HEK293 (cell line): ENCODE results near the gene FOXN3.
A peak's percentile ranks its signal among the peaks of the same experiment; 100 is the strongest.

Experiments
- FEZF1 ChIP-seq: fragments of 450-650 bp; formaldehyde crosslinking; IDR thresholded peaks from 2 replicates; pipeline ENCODE4 v1.5.1; 2016; ENCODE audit warnings: missing biosample characterization, missing genetic modification characterization
- IKZF3 ChIP-seq: fragments of 450-650 bp; IDR thresholded peaks from 2 replicates; pipeline ENCODE4 v1.5.0; 2018; ENCODE audit warnings: missing biosample characterization, mild to moderate bottlenecking, missing genetic modification characterization, moderate library complexity
- KLF16 ChIP-seq: fragments of 450-650 bp; formaldehyde crosslinking; IDR thresholded peaks from 2 replicates; pipeline ENCODE4 v1.5.1; 2017; ENCODE audit warnings: missing biosample characterization, missing genetic modification characterization
- KLF17 ChIP-seq: fragments of 450-650 bp; formaldehyde crosslinking; IDR thresholded peaks from 2 replicates; pipeline ENCODE4 v1.5.1; 2016; ENCODE audit warnings: missing biosample characterization, missing genetic modification characterization
- MZF1 ChIP-seq: fragments of 450-650 bp; formaldehyde crosslinking; IDR thresholded peaks from 2 replicates; pipeline ENCODE4 v1.5.1; 2017; ENCODE audit warnings: missing biosample characterization, missing genetic modification characterization, borderline replicate concordance
- PRDM1 ChIP-seq: fragments of 450-650 bp; formaldehyde crosslinking; IDR thresholded peaks from 2 replicates; pipeline ENCODE4; 2016; ENCODE audit warnings: missing biosample characterization, missing genetic modification characterization
- PRDM4 ChIP-seq: fragments of 450-650 bp; formaldehyde crosslinking; IDR thresholded peaks from 2 replicates; pipeline ENCODE4 v1.5.1; 2017; ENCODE audit warnings: missing biosample characterization, missing genetic modification characterization
- SCRT2 ChIP-seq: fragments of 450-650 bp; formaldehyde crosslinking; IDR thresholded peaks from 2 replicates; pipeline ENCODE4 v1.5.1; 2016; ENCODE audit warnings: missing biosample characterization, missing genetic modification characterization
- YY2 ChIP-seq: fragments of 450-650 bp; formaldehyde crosslinking; IDR thresholded peaks from 2 replicates; pipeline ENCODE4 v1.5.1; 2016; ENCODE audit warnings: missing biosample characterization, missing genetic modification characterization
- ZNF23 ChIP-seq: fragments of 450-650 bp; formaldehyde crosslinking; IDR thresholded peaks from 2 replicates; pipeline ENCODE4 v1.5.1; 2016; ENCODE audit warnings: missing biosample characterization, missing genetic modification characterization, borderline replicate concordance
- ZNF248 ChIP-seq: fragments of 450-650 bp; formaldehyde crosslinking; IDR thresholded peaks from 2 replicates; pipeline ENCODE4 v1.5.1; 2017; ENCODE audit warnings: missing biosample characterization, missing genetic modification characterization
- ZNF302 ChIP-seq: fragments of 450-650 bp; formaldehyde crosslinking; IDR thresholded peaks from 2 replicates; pipeline ENCODE4 v1.5.1; 2016; ENCODE audit warnings: missing biosample characterization, missing genetic modification characterization, low read depth
- ZNF324 ChIP-seq: fragments of 450-650 bp; formaldehyde crosslinking; IDR thresholded peaks from 2 replicates; pipeline ENCODE4 v1.5.1; 2016; ENCODE audit warnings: missing biosample characterization, missing genetic modification characterization
- ZNF37A ChIP-seq: fragments of 450-650 bp; IDR thresholded peaks from 2 replicates; pipeline ENCODE4 v1.5.1; 2018; ENCODE audit warnings: missing biosample characterization, missing genetic modification characterization
- ZNF529 ChIP-seq: fragments of 450-650 bp; formaldehyde crosslinking; IDR thresholded peaks from 2 replicates; pipeline ENCODE4 v1.5.1; 2017; ENCODE audit warnings: missing genetic modification characterization, missing biosample characterization; ENCODE audit not compliant: insufficient replicate concordance
- ZNF544 ChIP-seq: fragments of 450-650 bp; formaldehyde crosslinking; IDR thresholded peaks from 2 replicates; pipeline ENCODE4 v1.5.0; 2017; ENCODE audit warnings: missing biosample characterization, missing genetic modification characterization
- ZNF585B ChIP-seq: fragments of 450-650 bp; formaldehyde crosslinking; IDR thresholded peaks from 2 replicates; pipeline ENCODE4 v1.5.1; 2016; ENCODE audit warnings: missing biosample characterization, missing genetic modification characterization
- ZNF626 ChIP-seq: fragments of 450-650 bp; sonication (Bioruptor Pico); formaldehyde crosslinking; IDR thresholded peaks from 2 replicates; pipeline ENCODE4 v1.5.1; 2018; ENCODE audit warnings: missing biosample characterization, missing genetic modification characterization, inconsistent platforms
- ZNF639 ChIP-seq: fragments of 450-650 bp; formaldehyde crosslinking; IDR thresholded peaks from 2 replicates; pipeline ENCODE4 v1.5.1; 2016; ENCODE audit warnings: missing biosample characterization, missing genetic modification characterization
- ZNF654 ChIP-seq: fragments of 450-650 bp; formaldehyde crosslinking; IDR thresholded peaks from 2 replicates; pipeline ENCODE4 v1.5.1; 2016; ENCODE audit warnings: low read depth, missing biosample characterization, missing genetic modification characterization
- TF ChIP-seq, protein P1 (sequence below): fragments of 450-650 bp; formaldehyde crosslinking; conservative IDR thresholded peaks from 2 replicates; pipeline ENCODE4 v1.5.1; 2016; ENCODE audit warnings: low read depth, missing biosample characterization, missing genetic modification characterization
- TF ChIP-seq, protein P2 (sequence below): fragments of 450-650 bp; formaldehyde crosslinking; IDR thresholded peaks from 2 replicates; pipeline ENCODE4 v1.5.1; 2016; ENCODE audit warnings: missing biosample characterization, missing genetic modification characterization
- TF ChIP-seq, protein P3 (sequence below): fragments of 450-650 bp; formaldehyde crosslinking; IDR thresholded peaks from 2 replicates; pipeline ENCODE4 v1.5.1; 2016; ENCODE audit warnings: missing biosample characterization, missing genetic modification characterization
- TF ChIP-seq, protein P4 (sequence below): fragments of 450-650 bp; formaldehyde crosslinking; IDR thresholded peaks from 2 replicates; pipeline ENCODE4 v1.5.1; 2016; ENCODE audit warnings: missing biosample characterization, missing genetic modification characterization
- TF ChIP-seq, protein P5 (sequence below): fragments of 450-650 bp; formaldehyde crosslinking; IDR thresholded peaks from 2 replicates; pipeline ENCODE4 v1.5.1; 2016; ENCODE audit warnings: missing biosample characterization, missing genetic modification characterization

Gene FOXN3

DNA sequence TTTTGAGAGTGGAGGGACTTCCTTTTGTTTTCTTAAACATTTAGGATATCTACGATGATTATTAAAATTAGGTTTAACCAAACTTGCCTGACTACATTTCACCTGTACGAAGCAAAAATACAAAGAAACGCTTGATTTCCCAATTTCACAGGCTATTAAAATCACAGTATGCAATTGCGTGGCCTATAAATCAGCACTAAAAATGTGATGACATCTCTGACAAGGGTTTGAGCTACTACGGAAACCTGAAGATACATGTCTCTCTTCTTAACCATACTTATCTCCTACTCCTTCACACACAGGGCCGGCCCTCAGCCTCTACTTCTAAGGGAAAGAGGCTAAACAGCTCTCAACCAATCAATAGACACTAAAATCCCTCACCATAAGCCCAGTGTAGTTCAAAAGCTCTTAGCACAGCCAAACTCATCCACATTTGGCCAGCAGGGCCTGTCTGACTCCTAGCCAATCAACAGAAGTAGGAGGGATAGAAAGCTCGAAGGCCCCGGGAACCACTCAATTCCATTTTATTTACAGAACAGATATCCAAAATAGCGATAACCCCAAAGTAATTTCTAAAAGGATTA lies 137.3 kb downstream of the FOXN3 start (continued):
- TF ChIP-seq, protein P1, sequence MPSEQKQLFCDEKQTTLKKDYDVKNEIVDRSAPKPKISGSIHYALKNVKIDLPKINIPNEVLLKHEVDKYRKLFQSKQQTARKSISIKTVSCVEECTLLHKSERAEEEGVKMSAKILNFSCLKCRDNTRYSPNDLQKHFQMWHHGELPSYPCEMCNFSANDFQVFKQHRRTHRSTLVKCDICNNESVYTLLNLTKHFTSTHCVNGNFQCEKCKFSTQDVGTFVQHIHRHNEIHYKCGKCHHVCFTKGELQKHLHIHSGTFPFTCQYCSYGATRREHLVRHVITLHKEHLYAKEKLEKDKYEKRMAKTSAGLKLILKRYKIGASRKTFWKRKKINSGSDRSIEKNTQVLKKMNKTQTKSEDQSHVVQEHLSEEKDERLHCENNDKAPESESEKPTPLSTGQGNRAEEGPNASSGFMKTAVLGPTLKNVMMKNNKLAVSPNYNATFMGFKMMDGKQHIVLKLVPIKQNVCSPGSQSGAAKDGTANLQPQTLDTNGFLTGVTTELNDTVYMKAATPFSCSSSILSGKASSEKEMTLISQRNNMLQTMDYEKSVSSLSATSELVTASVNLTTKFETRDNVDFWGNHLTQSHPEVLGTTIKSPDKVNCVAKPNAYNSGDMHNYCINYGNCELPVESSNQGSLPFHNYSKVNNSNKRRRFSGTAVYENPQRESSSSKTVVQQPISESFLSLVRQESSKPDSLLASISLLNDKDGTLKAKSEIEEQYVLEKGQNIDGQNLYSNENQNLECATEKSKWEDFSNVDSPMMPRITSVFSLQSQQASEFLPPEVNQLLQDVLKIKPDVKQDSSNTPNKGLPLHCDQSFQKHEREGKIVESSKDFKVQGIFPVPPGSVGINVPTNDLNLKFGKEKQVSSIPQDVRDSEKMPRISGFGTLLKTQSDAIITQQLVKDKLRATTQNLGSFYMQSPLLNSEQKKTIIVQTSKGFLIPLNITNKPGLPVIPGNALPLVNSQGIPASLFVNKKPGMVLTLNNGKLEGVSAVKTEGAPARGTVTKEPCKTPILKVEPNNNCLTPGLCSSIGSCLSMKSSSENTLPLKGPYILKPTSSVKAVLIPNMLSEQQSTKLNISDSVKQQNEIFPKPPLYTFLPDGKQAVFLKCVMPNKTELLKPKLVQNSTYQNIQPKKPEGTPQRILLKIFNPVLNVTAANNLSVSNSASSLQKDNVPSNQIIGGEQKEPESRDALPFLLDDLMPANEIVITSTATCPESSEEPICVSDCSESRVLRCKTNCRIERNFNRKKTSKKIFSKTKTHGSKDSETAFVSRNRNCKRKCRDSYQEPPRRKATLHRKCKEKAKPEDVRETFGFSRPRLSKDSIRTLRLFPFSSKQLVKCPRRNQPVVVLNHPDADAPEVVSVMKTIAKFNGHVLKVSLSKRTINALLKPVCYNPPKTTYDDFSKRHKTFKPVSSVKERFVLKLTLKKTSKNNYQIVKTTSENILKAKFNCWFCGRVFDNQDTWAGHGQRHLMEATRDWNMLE (tag by site-specific recombination) = no peak
- TF ChIP-seq, protein P2, sequence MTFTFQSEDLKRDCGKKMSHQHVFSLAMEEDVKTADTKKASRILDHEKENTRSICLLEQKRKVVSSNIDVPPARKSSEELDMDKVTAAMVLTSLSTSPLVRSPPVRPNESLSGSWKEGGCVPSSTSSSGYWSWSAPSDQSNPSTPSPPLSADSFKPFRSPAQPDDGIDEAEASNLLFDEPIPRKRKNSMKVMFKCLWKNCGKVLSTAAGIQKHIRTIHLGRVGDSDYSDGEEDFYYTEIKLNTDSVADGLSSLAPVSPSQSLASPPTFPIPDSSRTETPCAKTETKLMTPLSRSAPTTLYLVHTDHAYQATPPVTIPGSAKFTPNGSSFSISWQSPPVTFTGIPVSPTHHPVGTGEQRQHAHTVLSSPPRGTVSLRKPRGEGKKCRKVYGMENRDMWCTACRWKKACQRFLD (tag by site-specific recombination) = no peak
- peak; percentile 57; the same call in 1 of the 2 replicates for TF ChIP-seq ZNF324 (tag by site-specific recombination)
- TF ChIP-seq ZNF302 (tag by site-specific recombination) = no peak
- TF ChIP-seq, protein P3, sequence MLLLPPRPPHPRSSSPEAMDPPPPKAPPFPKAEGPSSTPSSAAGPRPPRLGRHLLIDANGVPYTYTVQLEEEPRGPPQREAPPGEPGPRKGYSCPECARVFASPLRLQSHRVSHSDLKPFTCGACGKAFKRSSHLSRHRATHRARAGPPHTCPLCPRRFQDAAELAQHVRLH = peak; percentile 66; the same call in 1 of the 2 replicates
- TF ChIP-seq, protein P4, sequence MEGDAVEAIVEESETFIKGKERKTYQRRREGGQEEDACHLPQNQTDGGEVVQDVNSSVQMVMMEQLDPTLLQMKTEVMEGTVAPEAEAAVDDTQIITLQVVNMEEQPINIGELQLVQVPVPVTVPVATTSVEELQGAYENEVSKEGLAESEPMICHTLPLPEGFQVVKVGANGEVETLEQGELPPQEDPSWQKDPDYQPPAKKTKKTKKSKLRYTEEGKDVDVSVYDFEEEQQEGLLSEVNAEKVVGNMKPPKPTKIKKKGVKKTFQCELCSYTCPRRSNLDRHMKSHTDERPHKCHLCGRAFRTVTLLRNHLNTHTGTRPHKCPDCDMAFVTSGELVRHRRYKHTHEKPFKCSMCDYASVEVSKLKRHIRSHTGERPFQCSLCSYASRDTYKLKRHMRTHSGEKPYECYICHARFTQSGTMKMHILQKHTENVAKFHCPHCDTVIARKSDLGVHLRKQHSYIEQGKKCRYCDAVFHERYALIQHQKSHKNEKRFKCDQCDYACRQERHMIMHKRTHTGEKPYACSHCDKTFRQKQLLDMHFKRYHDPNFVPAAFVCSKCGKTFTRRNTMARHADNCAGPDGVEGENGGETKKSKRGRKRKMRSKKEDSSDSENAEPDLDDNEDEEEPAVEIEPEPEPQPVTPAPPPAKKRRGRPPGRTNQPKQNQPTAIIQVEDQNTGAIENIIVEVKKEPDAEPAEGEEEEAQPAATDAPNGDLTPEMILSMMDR (tag by site-specific recombination) = no peak
- TF ChIP-seq ZNF626 (tag by site-specific recombination) = no peak
- no peak for TF ChIP-seq YY2 (tag by site-specific recombination)
- TF ChIP-seq, protein P5, sequence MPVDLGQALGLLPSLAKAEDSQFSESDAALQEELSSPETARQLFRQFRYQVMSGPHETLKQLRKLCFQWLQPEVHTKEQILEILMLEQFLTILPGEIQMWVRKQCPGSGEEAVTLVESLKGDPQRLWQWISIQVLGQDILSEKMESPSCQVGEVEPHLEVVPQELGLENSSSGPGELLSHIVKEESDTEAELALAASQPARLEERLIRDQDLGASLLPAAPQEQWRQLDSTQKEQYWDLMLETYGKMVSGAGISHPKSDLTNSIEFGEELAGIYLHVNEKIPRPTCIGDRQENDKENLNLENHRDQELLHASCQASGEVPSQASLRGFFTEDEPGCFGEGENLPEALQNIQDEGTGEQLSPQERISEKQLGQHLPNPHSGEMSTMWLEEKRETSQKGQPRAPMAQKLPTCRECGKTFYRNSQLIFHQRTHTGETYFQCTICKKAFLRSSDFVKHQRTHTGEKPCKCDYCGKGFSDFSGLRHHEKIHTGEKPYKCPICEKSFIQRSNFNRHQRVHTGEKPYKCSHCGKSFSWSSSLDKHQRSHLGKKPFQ (tag by site-specific recombination) = no peak
- peak; percentile 79 for TF ChIP-seq FEZF1
- peak; percentile 89 for TF ChIP-seq IKZF3
- TF ChIP-seq PRDM4 (tag by site-specific recombination) = peak; percentile 79
- TF ChIP-seq ZNF529 (tag by site-specific recombination) = no peak
- TF ChIP-seq ZNF585B (tag by site-specific recombination) = no peak
- TF ChIP-seq ZNF37A (tag by site-specific recombination) = no peak
- peak; percentile 83; the same call in 1 of the 2 replicates for TF ChIP-seq SCRT2 (tag by site-specific recombination)
- TF ChIP-seq KLF16 (tag by site-specific recombination) = no peak
- TF ChIP-seq KLF17 (tag by site-specific recombination) = peak; percentile 62; the same call in 1 of the 2 replicates
- TF ChIP-seq ZNF248 (tag by site-specific recombination) = no peak
- TF ChIP-seq MZF1 = no peak
- no peak for TF ChIP-seq ZNF544 (tag by site-specific recombination)
- TF ChIP-seq PRDM1 (tag by site-specific recombination) = no peak
- no peak for TF ChIP-seq ZNF654
- TF ChIP-seq ZNF23 (tag by site-specific recombination) = no peak
- peak; percentile 66; the same call in 1 of the 2 replicates for TF ChIP-seq ZNF639 (tag by site-specific recombination)
